ENCODE data around the gene APBB2. TPM values are rescaled to one million over a fixed set of nuclear protein-coding genes. Genes with fewer than 3 reads are reported as not detected.

Gene APBB2
- total and polyA plus RNA-seq, 10 of the 15 experiments (the other 5 are each of a cell fraction or from before 2014, with no cell fraction given) = 2.7 to 24.6 (median 19.0) TPM

- no TSS peak for BruUV-seq (replicated peaks)
- in situ Hi-C loops (cut with MboI) = no loop called here
- CTCF ChIA-PET = interaction anchor here (1.3 kb wide), 1 partner anchor 13 kb away, joined by 5 read pairs; no protein-coding TSS in a partner anchor
- Histone ChIP-seq H3K9ac (ENCODE audit: control insufficient read depth, insufficient read depth, low read length) (no peak overlapping the region), H3K4me2 (ENCODE audit: control insufficient read depth, insufficient read depth) (no peak overlapping the region), H3K36me3 (ENCODE audit: control insufficient read depth in 2 of 2, insufficient read depth in 2 of 2, low read length in 1 of 2) (no peaks in the 10 kb centered on the region), H3K27me3 (replicated peaks in 1 of 2; ENCODE audit: control insufficient read depth in 2 of 2, insufficient read depth in 2 of 2, low read length in 1 of 2) (no peaks in the 10 kb centered on the region), H3K4me1 (ENCODE audit: control insufficient read depth, insufficient read depth, low read length) (no peaks in the 10 kb centered on the region), H3K9me3 (replicated peaks; ENCODE audit: control insufficient read depth, insufficient read depth, low read length) (no peaks in the 10 kb centered on the region; the same call in 2 of the 3 replicates), H3K4me3 (no peak overlapping the region), H3K79me2 (ENCODE audit: control insufficient read depth, insufficient read depth, low read length) (no peaks in the 10 kb centered on the region; the same call in none of the 2 replicates), H2AFZ (ENCODE audit: control insufficient read depth, low read depth, low read length) (no peak overlapping the region), H3K27ac (ENCODE audit: control insufficient read depth, insufficient read depth) (no peak overlapping the region), H4K20me1 (ENCODE audit: control insufficient read depth, insufficient read depth) (no peaks in the 10 kb centered on the region)
- SMC1A ChIA-PET (ENCODE audit: uncharacterized antibody, unreplicated experiment) = no interaction called here
- POLR2A ChIA-PET = no interaction called here
- 87% methylated on average over 5 of the region's 5 CpGs for WGBS (ENCODE audit: insufficient coverage, insufficient replicate concordance, low lambda C conversion rate, missing lambda C conversion rate)
- FAIRE-seq = no peak
- RAD21 ChIA-PET (ENCODE audit: unreplicated experiment) = no interaction called here
- ATAC-seq = no peak
- intact Hi-C loops (cut with micrococcal nuclease; ENCODE audit: unreplicated experiment) = no loop called here
- DNase-seq (ENCODE audit: low read depth, low spot score) = no peak
- TF ChIP-seq FOXK2 (IDR thresholded peaks at IDR 0.05) = no peak
- TF ChIP-seq RCOR1 (conservative IDR thresholded peaks at IDR 0.05; ENCODE audit: low read depth, low read length) = no peak
- TF ChIP-seq BCLAF1 (IDR thresholded peaks at IDR 0.05) = no peak
- no peak for TF ChIP-seq CHD1 (IDR thresholded peaks at IDR 0.05; ENCODE audit: low read depth, low read length)
- TF ChIP-seq POU2F2 (IDR thresholded peaks at IDR 0.05; ENCODE audit: borderline replicate concordance, low read depth, low read length) = no peak
- TF ChIP-seq SMARCA5 (IDR thresholded peaks at IDR 0.05) = no peak
- no peak for TF ChIP-seq TBL1XR1 (IDR thresholded peaks at IDR 0.05; ENCODE audit: low read depth, low read length)
- TF ChIP-seq PBX3 (IDR thresholded peaks at IDR 0.05; ENCODE audit: insufficient replicate concordance, low read depth, low read length) = no peak
- no peak for TF ChIP-seq IRF5 (IDR thresholded peaks at IDR 0.05; ENCODE audit: borderline replicate concordance)
Observed at GRCh38 chr4:41158756-41159155, 55.6 kb downstream of the APBB2 start.
